Muscle of back (tissue), 11 donors: Measurements from ENCODE around the gene AMMECR1L. TPM values are rescaled to one million over a fixed set of nuclear protein-coding genes. Genes with fewer than 3 reads are reported as not detected.
"Not testable (repeated sequence)": the region's sequence is repeated elsewhere in the genome, so short reads cannot be mapped to it uniquely, and the experiment has no call there.

Experiments used
- DNase-seq, 3 donors: peaks; one replicate each; pipeline versions ENCODE4 v3.0.0 to v3.0.0-alpha.2; 2013
- polyA plus RNA-seq, 10 donors: library from polyadenylated mRNA; unstranded; fragments of 120-200 nt; gene quantifications; one replicate each; pipeline ENCODE4 v1.2.1, GENCODE V29; 2013; ENCODE audit not compliant: insufficient read length in 10 of 10

AMMECR1L gene
- polyA plus RNA-seq, 10 donors: 12.8 to 17.9 (median 15.3) TPM

GRCh38 chr2:127843677-127844076 is 42.1 kb downstream of the AMMECR1L start:
- no peak for DNase-seq

- DNase-seq: no peak
These were observed 44.1 kb downstream of the AMMECR1L start for GRCh38 chr2:127841466-127842178.

- no peak for DNase-seq
These were observed 44.9 kb downstream of the AMMECR1L start for GRCh38 chr2:127840893-127841292.

- DNase-seq: no peak
These were observed 50.8 kb downstream of the AMMECR1L start for GRCh38 chr2:127834951-127835350.

GRCh38 chr2:127829845-127830246 is 55.9 kb downstream of the AMMECR1L start:
- peak in 1 of 3 donors; percentile 9 for DNase-seq

- DNase-seq: not testable (repeated sequence)
These were observed 59.0 kb downstream of the AMMECR1L start for GRCh38 chr2:127826708-127827107.

- no peak for DNase-seq
These were observed 59.7 kb downstream of the AMMECR1L start for GRCh38 chr2:127826047-127826446.

GRCh38 chr2:127820080-127820668 is 65.6 kb downstream of the AMMECR1L start:
- DNase-seq: no peak

GRCh38 chr2:127818794-127819425 is 66.8 kb downstream of the AMMECR1L start:
- no peak for DNase-seq

GRCh38 chr2:127818241-127818640 is 67.5 kb downstream of the AMMECR1L start:
- no peak for DNase-seq

GRCh38 chr2:127814677-127815076 is 71.1 kb downstream of the AMMECR1L start:
- no peak for DNase-seq

GRCh38 chr2:127812441-127812840 is 73.3 kb downstream of the AMMECR1L start:
- DNase-seq: not testable (repeated sequence)

Other genes with a start within 250 kb of the AMMECR1L start
- 10 to 100 TPM in 1 of 10 donors, 1 to 10 TPM in 9; 3.1 to 10.6 (median 4.1) TPM for gene GPR17, start 239.8 kb downstream of the AMMECR1L start, polyA plus RNA-seq
- 10 to 100 TPM; 25.1 to 43.8 (median 34.9) TPM for gene LIMS2, start 210.4 kb downstream of the AMMECR1L start, polyA plus RNA-seq
- not detected for gene SFT2D3, start 184.5 kb downstream of the AMMECR1L start, polyA plus RNA-seq
- gene WDR33, start 74.8 kb downstream of the AMMECR1L start, polyA plus RNA-seq: 10 to 100 TPM; 25.3 to 40.5 (median 30.4) TPM
- gene POLR2D, start 27.8 kb downstream of the AMMECR1L start, polyA plus RNA-seq: 10 to 100 TPM; 41.4 to 53.7 (median 44.5) TPM
- 10 to 100 TPM; 11.5 to 16.8 (median 13.6) TPM for gene SAP130, start 142.1 kb upstream of the AMMECR1L start, polyA plus RNA-seq
- gene UGGT1, start 205.2 kb upstream of the AMMECR1L start, polyA plus RNA-seq: 10 to 100 TPM; 19.9 to 35.1 (median 26.9) TPM